T1000 (cell line): Measurements from ENCODE around the gene HECTD1.
"Not testable (repeated sequence)": the region's sequence is repeated elsewhere in the genome, so short reads cannot be mapped to it uniquely, and the experiment has no call there.

ENCODE experiments used
- DNase-seq: peaks from one replicate; lab custom pipeline; 2025; ENCODE audit warnings: mixed read lengths; lab: John Stamatoyannopoulos, UW

The HECTD1 gene

DNA sequence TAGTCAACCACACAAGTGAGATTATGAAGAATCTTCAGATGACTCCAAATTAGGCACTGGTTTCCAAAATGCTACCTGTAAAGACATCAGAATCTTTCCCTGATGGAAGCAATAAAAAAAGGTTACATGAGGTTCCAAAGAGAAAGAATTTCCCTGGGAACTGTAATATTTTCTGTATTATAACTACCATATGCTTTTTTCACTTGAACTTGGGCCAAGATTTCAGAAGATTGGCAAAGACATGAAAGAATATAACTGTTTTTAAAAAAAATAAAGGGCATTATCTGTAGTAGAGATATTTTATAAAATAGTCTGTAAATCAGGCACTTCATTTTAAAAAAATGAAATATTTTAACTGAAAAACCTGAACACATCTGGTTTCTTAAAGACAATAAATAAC lies 12.9 kb downstream of the HECTD1 start:
- DNase-seq, result no peak

DNA sequence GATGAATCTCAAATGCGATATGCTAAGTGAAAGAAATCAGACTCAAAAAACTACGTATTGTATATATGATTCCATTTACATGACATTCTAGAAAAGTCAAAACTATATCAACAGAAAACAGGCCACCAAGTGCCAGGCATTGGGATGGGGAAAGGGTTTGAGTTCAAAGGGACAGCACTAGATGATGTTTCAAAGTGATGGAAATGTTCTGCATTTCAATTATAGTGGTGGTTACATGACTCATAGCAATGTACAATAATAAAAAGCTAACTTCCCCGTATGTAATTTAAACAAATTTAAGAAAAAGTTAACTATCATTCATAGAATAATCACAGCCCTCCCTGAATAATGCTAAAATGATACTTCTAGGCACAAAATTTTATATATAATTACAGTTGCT lies 13.5 kb downstream of the HECTD1 start:
- no peak for DNase-seq

DNA sequence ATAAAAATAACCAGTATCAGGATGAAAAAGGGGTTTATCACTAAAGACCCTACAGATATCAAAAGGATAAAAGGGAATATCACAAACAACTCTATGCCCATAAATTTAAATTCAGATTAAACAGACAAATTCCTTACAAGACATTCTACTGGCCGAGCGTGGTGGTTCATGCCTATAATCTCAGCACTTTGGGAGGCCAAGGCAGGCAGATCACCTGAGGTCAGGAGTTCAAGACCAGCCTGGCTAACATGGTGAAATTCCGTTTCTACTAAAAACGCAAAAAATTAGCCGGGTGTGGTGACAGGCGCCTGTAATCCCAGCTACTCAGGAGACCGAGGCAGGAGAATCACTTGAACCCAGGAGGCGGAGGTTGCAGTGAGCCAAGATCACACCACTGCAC lies 15.0 kb downstream of the HECTD1 start:
- DNase-seq, result not testable (repeated sequence)

DNA sequence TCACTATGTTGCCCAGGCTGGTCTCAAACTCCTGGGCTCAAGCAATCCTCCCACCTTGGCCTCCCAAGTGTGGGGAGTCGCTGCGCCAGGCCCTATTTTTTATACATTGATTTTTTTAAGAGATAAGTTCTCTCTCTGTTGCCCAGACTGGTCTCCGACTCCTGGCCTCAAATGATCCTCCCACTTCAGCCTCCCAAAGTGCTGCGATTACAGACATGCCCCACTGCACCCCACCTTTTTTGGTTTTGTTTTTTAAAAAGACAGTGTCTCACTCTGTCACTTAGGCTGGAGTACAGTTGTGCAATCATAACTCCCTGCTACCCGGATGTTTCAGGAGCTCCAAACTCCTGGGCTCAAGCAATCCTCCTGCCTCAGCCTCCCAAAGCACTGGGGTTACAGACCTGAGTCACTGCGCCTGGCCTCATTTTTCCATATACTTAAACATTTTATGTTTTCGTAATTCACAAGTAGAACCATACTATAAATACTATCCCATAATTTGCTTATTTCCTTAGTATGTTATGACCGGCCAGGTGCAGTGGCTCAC lies 16.8 kb downstream of the HECTD1 start:
- no peak for DNase-seq

DNA sequence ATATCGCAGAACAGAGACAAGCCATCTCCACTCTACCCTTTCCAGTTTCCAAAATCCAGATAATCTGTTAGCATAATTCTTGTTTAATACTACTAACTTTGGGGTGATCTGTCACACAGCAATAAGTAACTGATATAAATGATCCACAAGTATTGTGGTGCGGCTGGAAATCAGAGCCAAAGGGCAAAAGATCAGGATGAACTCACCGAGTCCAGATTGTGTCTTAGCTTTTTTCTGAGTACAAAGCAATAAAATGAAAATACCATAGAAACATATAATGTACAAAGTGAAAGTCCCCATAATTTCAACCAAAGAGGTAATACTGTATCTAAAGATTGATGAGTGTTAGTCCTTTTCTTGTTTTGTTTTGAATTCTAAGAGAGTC lies 17.4 kb downstream of the HECTD1 start:
- DNase-seq, result no peak

DNA sequence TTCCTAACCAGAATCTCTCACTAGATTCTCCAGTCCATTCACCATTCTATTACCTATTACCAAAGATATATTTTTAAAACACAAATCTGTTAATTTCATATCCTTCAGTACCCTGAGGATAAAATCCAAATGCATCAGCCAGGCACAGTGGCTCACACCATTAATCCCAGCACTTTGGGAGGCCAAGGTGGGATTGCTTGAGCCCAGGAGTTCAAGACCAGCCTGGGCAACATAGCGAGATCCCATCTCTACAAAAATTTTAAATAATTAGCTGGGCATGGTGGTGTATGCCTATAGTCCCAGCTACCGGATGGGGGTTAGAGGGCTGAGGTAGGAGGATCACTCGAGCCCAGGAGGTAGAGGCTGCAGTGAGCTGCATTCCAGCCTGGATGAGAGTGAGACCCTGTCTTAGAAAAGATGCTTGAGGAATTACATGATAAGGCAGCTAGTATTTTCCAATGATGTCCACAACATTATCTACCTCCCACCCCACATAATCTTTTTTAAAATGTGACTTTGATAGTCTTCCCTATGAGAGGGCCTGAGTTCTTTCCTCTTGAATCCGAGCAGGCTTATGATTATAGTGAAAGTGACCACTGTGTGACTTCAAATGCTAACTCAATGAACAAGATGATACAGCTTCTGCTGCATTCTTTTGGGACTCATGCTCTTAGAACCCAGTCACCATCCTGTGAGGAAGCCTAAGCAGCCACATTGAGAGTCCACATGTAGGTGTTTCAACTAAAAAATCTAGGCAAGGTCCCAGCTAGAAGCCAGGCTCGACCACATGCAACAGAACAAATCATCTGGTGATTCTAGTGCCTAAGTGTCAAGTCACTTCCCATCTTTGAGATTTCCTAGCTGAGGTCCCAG lies 18.0 kb downstream of the HECTD1 start:
- DNase-seq, result no peak

DNA sequence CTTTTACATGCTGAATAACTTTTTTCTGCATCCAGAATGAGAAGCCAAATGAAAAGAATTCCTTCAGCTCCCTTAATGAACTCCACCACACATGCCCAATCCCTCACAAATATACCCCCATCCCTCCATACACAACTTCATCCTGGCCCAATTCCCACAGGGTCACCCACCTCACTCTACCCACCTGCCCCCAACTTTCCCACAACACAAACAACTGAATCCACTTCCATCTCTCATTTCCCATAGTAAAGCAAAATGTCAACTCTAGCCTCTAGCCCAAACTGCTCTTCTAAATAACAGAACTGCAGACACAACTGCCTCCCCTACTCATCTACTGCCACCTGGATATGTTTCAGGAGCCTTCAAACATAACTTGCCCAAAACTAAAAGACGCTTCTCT lies 18.8 kb downstream of the HECTD1 start:
- no peak for DNase-seq

DNA sequence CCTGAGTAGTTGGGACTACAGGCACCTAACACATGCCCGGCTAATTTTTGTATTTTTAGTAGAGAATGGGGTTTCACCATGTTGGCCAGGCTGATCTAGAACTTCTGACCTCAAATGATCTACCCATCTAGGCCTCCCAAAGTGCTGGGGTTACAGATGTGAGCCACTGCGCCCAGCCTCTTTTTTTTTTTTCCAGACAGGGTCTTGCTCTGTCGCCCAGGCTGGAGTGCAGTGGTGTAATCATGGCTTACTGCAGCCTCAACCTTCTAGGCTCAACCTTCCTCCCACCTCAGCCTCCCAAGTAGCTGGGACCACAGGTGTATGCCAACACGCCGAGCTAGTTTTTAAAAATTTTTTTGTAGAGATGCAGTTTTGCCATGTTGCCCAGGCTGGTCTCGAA lies 25.6 kb downstream of the HECTD1 start:
- DNase-seq, result not testable (repeated sequence)

DNA sequence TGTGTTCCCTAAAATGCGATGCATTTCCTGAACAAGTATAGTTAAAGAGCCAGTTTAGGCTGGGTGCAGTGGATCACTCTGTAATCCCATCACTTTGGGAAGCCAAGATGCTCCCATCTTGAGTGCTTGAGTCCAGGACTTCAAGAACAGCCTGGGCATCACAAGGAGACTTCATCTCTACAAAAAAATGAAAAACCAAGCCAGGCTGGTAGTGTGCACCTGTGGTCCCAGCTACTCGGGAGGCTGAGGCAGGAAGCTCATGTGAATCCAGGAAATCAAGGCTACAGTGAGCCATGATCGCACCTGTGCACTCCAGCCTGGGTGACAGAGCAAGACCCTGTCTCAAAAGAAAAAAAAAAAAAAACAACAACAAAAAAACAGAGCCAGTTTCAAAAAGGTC lies 26.3 kb downstream of the HECTD1 start:
- no peak for DNase-seq

DNA sequence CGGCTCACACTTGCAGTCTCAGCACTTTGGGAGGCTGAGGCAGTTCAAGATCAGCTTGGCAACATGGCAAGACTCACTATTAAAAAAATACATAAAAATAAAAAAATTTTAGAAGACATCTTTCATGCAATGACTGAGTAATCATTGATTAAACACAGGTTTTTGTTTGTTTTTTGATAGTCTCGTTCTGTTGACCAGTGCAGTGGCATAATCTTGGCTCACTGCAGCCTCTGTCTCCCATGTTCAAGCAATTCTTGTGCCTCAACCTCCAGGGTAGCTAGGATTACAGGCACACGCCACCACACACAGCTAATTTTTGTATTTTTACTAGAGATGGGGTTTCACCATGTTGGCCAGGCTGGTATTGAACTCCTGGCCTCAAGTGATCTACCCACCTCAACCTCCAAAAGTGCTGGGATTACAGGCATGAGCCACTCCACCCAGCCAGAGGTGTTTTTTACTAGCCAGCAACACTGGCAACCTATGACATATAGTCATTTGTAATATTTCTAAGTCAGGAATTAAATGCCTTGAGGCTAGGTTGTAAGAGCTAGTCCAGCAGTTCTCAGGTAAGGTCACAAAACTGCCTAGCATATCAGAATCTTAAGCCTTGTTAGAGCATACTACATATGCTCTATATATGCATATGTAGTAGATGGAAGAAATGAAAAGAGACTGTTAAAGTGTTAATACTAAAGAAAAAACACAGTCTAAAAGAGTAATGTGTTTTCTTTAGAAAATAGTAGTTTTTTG lies 27.1 kb downstream of the HECTD1 start:
- no peak for DNase-seq

DNA sequence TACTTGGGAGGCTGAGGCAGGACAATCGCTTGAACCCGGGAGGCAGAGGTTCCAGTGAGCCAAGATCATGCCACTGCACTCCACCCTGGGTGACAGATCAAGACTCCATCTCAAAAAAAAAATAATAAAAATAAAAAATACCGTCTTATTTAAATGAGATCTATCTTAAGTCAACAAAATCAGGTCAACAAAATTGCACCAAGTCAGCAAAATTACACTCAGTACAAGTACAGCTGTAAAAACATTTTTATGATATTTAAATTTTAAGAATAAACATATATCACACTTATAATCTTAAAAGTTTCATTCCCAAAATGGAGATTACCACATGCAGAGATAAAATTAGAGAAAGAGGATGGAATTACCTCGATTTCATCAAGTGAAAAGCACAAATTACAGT lies 33.2 kb downstream of the HECTD1 start:
- DNase-seq, result no peak

DNA sequence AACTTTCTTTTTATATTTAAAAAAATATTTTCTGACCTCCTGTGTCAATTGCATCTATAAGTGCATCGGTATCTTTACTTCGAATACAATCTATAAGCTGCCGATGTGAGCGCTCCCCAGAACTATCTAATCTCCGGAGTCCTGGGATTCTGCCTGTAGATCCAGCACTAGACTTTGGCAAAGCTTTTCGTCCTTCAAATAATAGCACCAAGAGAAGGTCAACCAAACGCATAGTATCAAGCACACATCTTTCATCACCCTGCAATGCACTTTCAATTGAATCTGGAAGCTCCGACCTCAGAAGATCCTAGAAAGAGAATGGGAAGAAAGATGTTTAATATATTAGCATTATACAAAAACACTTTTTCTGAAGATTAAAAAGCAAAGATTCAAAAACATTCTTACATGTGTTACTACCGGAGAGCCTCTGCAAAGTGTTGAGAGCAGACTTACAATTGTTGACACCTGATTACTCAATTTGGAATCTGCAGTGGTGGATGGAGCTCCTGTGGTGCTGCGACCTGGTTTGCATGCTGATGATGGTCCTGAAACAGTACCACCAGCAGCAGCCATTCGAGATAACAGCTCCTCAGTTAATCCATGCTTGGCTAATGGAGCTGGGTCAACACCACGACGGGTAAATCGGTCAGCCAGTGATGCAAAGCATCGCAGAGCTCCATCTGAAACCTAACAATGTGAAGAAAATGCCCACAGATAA lies 34.3 kb downstream of the HECTD1 start:
- no peak for DNase-seq

DNA sequence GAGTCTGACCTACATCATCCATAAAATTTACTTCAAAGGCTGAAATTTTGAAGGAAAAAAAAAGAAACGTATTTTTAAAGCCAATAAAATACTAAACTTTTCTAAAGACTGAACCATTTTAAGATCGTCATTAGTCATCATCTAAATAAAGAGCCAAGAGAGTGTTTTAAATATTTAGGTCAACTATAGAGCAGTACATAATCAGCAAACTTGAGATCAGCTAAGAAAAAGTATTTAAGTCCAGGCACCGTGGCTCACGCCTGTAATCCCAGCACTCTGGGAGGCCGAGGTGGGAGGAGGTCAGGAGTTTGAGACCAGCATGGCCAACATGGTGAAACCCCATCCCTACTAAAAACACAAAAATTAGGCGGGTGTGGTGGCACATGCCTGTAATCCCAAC lies 35.5 kb downstream of the HECTD1 start:
- DNase-seq, result no peak

DNA sequence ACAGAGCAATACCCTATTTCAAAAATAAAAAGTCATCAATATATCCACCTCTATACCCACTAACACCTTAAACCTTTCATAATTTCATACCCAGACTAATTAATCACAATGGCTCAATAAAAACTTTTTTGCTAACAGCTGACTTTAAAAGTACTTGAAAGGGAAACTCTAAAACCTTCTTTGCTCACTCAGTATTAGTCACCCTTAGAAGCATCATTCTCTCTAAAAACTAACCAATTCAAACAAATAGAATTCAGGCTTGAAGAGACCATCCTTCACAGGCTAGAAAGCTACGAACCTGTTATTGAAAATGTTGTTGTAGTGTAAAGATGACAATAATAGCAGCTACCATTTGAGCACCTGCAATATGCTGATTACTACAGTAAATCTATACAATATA lies 37.2 kb downstream of the HECTD1 start:
- DNase-seq, result no peak

DNA sequence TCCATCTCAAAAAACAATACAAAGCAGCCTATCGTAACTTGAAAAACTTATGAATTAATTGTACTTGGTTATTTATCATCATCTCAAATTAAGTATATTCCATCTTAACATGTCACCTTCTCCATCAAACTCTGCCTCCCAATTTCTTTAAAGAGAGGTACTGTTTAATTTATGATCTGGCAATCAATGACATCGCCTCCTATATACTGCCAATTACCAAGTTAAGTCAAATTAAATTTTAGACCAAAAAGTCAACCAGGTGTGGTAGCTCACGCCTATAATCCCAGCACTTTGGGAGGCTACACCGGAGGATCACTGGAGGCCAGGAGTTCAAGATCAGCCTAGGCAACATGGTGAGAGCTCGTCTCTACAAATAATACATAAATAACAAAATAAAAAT lies 37.7 kb downstream of the HECTD1 start:
- DNase-seq, result no peak

DNA sequence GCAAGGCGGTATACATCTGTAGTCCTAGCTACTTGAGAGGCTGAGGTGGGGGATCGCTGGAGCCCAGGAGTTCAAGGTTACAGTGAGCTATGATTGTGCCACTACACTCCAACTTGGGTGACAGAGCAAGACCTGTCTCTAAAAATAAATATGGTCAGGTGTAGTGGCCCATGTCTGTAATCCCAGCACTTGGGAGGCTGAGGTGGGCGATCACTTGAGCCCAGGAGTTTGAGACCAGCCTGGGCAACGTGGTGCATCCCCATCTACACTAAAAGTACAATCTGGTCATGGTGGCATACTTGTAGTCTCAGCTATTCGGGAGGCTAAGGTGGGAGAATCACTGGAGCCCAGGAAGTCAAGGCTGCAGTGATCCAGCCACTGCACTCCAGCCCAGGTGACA lies 40.6 kb downstream of the HECTD1 start:
- no peak for DNase-seq

DNA sequence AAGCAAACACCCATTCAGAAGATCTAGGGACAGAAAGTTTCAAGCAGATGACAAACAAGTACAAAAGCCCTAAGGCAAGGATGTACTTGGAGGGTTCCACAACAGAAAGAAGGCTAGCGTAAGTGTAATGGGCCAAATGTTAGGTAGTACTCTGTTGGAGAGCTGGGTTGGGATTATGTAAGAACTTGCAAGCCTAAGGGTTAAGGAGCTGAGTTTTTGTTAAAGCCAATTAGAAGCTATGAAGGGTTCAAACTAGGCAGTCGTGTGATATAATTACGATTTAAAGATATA lies 41.4 kb downstream of the HECTD1 start:
- DNase-seq, result no peak

DNA sequence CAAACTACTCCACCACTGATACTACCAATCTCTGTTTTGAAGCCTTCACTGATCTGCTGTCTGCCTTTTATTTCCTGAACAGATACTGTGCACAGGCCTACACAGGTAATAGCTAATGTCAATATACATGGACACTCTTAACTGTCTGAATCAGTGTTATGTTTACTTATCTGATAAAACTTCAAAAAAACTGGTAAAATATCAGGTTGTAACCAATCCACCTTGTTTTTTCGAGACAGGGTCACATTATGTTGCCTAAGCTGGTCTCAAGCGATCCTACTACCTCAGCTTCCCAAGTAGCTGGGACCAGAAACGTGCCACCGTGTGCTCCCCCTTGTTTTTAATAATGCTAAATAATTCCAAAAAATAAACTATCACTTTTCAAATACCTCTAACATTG lies 43.5 kb downstream of the HECTD1 start:
- no peak for DNase-seq

DNA sequence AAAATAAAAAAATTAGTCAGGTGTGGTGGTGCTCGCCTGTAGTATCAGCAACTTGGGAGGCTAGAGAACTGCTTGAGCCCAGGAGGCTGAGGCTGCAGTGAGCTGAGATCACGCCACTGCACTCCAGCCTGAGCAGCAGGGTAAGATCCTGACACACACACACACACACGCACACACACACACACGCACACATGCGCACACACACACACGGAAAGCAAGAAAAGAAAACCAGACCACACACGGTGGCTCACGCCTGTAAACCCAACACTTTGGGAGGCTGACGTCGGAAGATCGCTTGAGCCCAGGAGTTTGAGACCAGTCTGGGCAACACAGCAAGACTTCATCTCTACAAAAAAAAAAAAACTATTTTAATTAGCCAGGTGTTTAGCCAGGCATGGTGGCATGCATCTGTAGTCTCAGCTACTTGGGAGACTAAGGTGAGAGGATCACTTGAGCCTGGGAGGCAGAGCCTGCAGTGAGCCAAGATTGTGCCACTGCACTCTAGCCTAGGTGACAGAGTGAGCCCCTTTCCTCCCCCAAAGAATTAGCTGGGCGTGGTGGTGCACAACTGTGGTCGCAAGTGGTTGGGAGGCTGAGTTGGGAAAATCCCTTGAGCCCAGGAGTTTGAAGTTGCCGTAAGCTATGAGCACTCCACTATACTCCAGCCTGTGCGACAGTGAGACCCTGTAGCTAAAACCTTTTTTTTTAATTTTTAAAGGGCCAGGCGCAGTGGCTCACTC lies 44.5 kb downstream of the HECTD1 start:
- no peak for DNase-seq

DNA sequence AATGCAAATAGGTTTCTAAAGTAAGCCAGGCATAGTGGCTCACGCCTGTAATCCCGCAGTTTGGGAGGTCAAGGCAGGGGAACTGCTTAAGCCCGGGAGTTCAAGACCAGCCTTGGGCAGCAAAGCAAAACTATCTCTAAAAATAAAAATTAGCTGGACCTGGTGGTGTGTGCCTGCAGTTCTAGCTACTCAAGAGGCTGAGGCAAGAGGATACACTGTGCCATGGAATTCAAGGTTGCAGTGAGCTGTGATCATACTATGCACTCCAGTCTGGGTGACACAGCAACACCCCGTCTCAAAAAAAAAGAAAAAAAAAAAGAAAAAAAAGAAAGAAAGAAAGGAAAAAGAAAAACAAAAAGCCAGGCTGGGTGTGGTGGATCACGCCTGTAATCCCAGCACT lies 46.3 kb downstream of the HECTD1 start:
- no peak for DNase-seq

DNA sequence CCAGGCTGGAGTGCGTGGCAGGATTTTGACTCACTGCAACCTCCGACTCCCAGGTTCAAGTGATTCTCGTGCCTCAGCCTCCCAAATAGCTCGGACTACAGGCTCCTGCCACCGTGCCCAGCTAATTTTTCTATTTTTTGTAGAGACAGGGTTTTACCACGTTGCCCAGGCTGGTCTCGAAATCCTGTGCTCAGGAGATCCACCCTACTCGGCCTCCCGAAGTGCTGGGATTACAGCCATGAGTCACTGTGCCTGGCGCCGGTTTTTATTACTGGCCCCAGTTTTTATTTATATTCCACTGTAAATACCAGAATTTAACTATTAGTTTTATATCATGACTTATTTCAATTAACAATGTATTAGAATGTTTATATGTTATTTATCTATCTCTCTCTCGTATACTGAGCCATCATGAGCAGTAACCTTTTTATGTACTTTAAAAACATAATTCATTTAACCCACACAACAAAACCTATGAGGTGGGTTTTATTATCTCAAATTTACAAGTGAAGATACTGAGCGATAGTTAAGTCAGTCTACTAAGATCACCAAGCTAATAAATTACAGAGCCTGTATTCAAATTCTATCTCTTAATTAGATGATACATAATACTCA lies 47.8 kb downstream of the HECTD1 start:
- peak; percentile 35 for DNase-seq

DNA sequence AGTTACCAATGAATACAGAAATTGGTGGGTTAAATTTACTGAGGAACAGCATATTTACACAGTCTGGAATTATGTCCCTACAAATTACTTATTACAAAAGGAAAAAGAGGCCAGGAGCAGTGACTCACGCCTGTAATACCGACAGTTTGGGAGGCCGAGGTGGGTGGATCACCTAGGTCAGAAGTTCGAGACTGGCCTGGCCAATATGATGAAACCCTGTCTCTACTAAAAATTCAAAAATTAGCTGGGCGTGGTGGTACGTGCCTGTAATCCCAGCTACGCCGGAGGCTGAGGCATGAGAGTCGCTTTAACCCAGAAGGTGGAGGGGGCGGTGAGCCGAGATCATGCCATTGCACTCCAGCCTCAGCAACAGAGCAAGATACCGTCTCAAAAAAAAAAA lies 52.6 kb downstream of the HECTD1 start:
- no peak for DNase-seq
